Renal cortex interstitium (tissue), 11 donors: ENCODE measurements around the gene MESP2. TPM values are rescaled to one million over a fixed set of nuclear protein-coding genes. Genes with fewer than 3 reads are reported as not detected.

ENCODE experiments used
- DNase-seq, 11 donors: peaks; one replicate each; pipeline ENCODE4 v3.0.0-alpha.2; 2013; ENCODE audit warnings: low read depth in 9 of 11, low spot score in 4 of 11; ENCODE audit errors: extremely low read depth in 1 of 11
- polyA plus RNA-seq, 3 donors: library from polyadenylated mRNA; unstranded; fragments of 120-200 nt; gene quantifications; one replicate each; pipeline ENCODE4 v1.2.1, GENCODE V29; 2013; ENCODE audit not compliant: insufficient read length in 3 of 3

MESP2 gene
- polyA plus RNA-seq, 3 donors, result 0.30 to 0.44 (median 0.42) TPM

- no peak for DNase-seq
Measured at GRCh38 chr15:89792106-89792805, 16.1 kb downstream of the MESP2 start.

DNA sequence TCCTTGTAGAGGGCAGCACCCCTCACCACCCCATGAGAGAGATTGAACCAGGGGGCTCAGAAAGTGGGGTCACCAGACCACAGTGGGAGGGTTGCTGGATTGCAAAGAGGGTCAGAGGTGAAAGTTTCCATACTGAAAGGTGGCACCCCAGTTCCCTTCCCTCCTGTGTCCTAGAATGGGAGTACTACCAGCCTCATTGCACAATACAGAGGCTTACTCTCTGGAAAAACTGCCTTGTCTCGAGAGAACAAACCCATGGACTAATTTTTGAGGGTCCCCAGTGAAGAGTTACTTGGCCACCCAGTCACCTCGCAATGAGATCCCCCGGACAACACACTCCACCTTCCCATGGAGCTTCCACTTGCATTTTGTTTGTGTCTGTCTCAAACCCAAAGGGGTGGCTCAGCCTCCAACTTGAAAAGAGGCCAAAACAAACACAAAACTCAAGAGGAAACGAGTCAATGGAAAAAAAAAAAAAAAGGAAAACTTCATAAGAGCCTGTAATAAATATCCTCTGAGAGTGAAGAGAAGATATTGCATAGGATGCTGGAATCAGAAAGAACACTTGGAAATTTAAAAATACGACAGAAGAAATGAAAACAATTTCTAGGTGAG, 18.6 kb downstream of the MESP2 start:
- peak in 4 of 11 donors; percentile 39 to 62 (median 50) for DNase-seq

DNA sequence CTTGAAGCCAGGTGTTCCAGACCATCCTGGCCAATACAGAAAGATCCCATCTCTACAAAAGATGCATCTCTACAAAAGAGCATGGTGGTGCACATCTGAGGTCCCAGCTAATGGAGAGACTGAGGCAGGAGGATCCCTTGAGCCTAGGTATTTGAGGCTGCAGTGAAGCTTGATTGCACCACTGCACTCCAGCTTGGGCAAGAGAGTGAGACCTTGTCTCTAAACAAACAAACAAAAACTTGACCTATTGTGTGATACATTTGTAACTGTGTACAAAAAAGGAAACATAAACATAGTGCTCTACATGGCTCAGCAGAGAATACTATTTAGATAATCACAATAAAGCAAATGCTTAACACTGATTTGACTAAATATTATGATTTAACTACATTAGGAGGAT, 19.9 kb downstream of the MESP2 start:
- DNase-seq, result no peak

DNA sequence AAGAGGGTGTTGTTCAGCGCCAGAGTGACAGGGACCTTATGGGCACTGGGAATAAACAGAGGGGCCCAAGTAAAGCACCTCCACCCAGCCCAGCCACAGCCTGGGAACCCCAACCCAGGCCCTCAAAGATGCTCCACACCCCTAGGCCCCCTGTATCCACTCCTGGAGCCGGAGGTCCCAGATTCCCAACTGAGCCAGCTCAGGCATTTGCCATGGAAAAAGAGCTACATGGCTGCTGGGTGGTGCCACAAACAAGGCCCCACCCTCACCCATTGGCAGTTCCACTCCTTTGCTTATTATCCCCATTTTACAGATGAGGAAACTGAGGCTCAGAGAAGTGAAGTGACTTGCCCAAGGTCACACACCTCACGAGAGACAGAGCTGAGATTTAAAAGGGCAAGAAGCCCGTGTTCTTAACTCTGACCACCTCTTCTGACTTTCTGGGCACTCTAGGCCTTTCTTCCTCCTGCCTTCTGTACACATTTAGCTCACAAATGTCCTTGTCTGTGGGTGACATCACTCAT, 21.6 kb downstream of the MESP2 start:
- no peak for DNase-seq

DNA sequence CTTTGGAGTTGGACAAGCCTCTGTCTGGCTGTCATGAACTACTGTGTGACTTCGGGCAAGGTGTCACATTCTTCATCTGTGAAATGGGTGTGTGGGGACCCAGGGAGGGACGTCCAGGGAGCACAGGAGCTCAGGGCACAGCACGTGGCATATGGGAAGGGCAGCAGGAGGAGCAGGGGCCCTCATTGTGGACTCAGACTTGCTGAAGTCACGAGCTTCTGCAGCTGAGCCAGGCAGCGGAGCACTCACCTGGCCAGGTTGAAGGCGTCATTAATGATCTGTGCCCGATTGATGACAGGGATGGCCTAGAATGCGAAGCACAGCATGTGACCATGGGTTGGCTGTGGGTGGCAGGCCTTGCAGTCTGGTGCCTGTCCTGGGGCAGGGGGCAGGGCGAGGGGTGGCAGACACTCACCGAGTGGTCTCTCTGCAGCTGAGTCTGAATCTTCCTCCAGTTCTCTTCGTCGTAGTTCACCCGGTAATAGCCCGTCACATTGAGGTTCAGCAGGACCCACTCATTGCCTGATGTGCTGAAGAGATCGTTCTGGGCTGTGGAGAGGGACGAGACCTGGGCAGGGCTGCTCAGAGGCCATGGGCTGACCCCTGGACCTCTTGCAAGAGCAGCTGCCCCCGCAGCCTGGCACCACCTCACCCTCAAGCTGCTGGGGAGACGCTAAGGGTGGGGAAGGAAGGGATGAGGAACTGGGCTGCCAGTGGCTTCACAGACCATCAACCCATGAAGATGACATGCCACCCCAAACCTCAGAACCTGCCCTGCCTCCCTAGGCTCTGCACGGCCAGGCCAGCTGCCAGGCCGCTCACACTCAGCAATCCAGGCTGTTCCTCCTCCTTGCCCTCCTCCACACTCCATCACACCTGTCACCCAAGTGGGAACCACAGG, 23.1 kb downstream of the MESP2 start:
- no peak for DNase-seq

DNA sequence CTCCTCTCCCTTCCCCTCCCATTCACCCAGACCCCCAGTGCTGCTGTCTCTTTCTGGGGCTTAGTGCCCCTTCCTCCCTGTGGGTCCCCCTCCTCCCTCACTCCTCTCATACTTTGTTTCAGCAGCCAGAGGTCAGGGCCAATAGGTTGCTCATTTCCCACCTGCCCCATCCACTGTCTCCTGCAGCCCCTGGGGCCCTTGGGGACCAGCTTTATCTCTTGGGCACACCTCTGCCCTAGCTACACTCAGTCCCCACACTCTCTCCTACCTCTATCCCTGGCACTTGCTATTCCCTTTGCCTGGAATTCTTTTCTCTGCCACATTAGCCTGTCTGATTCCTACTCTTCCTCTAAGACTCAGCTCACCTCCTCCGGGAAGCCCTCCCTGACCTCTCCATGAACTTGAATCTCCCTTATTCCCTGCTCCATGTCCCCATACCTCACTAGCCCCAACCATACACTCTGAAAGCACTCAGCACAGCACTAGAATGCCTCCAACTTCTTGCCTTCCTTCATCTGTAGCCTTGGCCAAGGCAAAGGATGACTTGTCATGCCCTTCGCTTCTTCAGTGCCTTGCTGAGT, 23.9 kb downstream of the MESP2 start:
- DNase-seq, result no peak

- no peak for DNase-seq
Measured at GRCh38 chr15:89801471-89802195, 25.5 kb downstream of the MESP2 start.

DNA sequence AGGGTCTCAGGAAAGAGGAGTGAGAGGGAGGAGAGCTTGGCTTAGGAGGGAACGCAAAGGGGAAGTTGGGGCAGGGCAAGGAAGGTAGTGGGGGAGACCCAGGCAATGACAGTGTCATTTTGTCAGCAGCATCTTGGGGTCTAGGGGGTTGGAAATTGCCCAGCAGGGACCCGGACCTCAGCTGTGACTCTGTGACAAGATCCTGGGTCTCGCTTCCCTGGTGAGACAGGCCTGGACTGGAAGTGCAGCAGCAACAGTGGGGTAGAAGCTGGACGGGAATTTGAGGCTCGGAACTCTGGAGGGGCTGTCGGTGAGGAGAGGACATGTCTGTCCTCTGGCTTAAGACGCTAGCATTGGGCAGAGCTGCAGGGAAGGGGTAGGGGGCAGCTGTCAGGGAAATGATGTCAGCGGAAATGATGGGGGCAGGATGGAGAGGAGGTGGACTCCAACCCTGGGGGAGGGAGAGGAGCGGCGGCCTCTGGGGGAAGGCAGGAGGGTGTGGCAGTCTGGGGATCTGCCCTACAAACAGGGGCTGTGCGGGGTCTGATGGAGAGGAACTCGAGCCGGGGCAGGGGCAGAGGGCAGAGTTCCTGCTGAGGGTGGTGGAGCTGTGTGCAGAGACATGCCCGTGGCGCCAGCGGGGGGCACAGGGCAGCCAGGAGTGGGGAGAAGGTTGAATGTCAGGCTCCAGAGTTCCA, 26.2 kb downstream of the MESP2 start:
- no peak for DNase-seq

GRCh38 chr15:89802986-89803824, 27.1 kb downstream of the MESP2 start:
- DNase-seq, result no peak

GRCh38 chr15:89803941-89804800, 28.0 kb downstream of the MESP2 start:
- no peak for DNase-seq

DNA sequence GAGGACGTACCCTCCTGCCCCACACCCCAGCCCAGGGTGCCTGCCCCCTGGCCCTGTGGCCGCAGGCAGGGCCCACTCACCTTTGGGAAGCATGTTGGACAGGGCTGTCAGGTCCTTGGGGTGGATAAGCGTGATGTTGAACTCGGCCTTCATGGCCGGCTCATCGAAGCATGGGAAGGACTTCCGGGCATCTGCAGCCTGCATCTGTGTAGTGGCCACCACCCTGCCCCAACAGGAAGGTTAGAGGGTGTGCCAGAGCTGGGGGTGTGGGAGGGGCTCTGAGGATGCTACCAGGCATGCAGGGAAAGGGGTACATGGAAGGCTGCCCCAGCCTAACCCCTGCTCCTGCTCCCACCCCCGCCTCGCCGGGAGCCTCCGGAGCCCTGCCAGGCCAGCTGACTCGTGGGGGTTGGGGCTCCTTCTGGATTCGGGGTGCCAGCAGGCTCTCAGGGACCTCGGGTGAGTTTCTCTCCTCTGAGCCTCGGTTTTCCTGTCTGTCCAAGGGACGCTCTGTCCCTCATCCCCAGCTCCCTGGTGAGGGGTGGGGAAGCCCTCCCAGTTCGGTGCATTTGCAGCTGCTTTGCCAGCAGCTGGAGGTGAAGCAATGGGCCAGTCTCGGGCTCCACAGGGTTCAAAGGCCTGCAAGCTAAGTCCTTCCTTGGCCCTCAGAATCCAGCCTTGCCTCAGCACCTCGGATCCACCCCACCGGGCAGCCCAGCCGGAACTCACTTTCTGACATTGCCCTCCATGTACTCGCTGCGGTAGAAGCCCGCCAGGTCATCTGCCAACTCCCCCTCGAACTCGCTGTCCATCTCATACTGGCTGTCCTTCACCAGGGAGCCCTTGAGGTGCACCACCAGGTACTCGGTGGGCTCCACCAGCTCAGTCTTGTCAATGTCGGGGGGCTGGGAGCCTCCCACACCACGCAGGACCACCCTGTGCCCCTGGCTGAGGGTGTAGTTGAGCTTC, 29.4 kb downstream of the MESP2 start:
- no peak for DNase-seq

DNA sequence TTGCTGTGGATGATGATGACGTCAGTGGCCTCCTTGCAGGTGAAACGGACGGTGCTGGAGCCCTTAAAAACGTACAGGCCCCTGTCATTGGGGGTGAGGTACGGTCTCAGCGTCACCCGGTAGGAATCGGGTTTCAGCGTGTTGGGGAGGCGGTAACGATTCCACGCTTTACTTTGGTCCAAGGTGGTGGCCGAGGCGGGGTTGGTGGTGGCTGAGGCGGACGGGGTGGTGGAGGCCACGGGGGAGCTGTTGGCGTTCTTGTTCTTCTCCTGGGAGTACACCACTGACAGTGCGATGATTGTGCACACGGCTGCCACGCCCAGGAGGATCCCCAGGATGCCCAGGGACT, 30.1 kb downstream of the MESP2 start:
- DNase-seq, result no peak

GRCh38 chr15:89806559-89807550, 30.7 kb downstream of the MESP2 start:
- peak in 1 of 11 donors; percentile 60 for DNase-seq

GRCh38 chr15:89807689-89808088, 31.6 kb downstream of the MESP2 start:
- no peak for DNase-seq
